ENCODE measurements around the gene TSPAN4. TPM values are rescaled to one million over a fixed set of nuclear protein-coding genes. Genes with fewer than 3 reads are reported as not detected.

TSPAN4 gene
- total RNA-seq, 6 experiments from 2014 or later = 193 to 267 (median 212) TPM

GRCh38 chr11:871472-871871 lies 28.8 kb downstream of the TSPAN4 start:
- Mint-ChIP-seq H3K36me3 (ENCODE audit: low read depth) (no peaks in the 10 kb centered on the region; the same call in 1 of the 2 replicates), H3K4me1 (ENCODE audit: low read depth) (peaks cover 10% of the 10 kb centered on the region), H3K4me3 (no peak overlapping the region), H3K27me3 (ENCODE audit: insufficient read depth) (peaks cover 25% of the 10 kb centered on the region), H3K9me3 (no peaks in the 10 kb centered on the region), H3K27ac (no peak overlapping the region)
- DNase-seq = no peak
- TF ChIP-seq, protein P1, sequence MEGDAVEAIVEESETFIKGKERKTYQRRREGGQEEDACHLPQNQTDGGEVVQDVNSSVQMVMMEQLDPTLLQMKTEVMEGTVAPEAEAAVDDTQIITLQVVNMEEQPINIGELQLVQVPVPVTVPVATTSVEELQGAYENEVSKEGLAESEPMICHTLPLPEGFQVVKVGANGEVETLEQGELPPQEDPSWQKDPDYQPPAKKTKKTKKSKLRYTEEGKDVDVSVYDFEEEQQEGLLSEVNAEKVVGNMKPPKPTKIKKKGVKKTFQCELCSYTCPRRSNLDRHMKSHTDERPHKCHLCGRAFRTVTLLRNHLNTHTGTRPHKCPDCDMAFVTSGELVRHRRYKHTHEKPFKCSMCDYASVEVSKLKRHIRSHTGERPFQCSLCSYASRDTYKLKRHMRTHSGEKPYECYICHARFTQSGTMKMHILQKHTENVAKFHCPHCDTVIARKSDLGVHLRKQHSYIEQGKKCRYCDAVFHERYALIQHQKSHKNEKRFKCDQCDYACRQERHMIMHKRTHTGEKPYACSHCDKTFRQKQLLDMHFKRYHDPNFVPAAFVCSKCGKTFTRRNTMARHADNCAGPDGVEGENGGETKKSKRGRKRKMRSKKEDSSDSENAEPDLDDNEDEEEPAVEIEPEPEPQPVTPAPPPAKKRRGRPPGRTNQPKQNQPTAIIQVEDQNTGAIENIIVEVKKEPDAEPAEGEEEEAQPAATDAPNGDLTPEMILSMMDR (IDR thresholded peaks at IDR 0.05) = no peak

DNA sequence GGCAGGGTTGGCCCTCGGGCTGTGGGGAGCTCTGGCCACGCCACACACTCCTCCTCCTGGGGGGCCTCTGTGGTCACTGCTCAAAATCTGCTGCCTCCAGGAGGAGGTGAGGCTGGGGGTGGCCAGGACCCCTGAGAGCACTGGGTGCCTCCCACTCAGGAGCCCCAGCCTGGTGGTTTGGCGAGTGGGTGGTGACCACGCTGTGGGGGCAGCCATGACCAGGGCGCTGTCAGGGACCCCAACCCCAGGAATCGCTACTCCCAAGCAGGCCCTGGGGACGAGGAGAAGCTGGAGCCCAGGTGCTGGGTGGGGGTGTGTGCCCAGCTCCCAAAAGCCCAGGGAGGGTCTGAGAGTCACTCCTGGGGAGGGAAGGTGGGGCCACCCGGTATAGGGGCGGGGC lies 30.1 kb downstream of the TSPAN4 start:
- Mint-ChIP-seq H3K4me1 (ENCODE audit: low read depth) (peaks cover 10% of the 10 kb centered on the region), H3K9me3 (no peaks in the 10 kb centered on the region), H3K36me3 (ENCODE audit: low read depth) (peaks cover 5% of the 10 kb centered on the region; the same call in 1 of the 2 replicates), H3K27ac (no peak overlapping the region), H3K4me3 (no peak overlapping the region), H3K27me3 (ENCODE audit: insufficient read depth) (peaks cover 25% of the 10 kb centered on the region)
- TF ChIP-seq, protein P1 (IDR thresholded peaks at IDR 0.05) = no peak
- no peak for DNase-seq

GRCh38 chr11:873706-874105 lies 31.1 kb downstream of the TSPAN4 start:
- Mint-ChIP-seq H3K36me3 (ENCODE audit: low read depth) (peaks cover 7% of the 10 kb centered on the region; the same call in 1 of the 2 replicates), H3K9me3 (no peaks in the 10 kb centered on the region), H3K4me1 (ENCODE audit: low read depth) (peaks cover 10% of the 10 kb centered on the region), H3K27ac (no peak overlapping the region), H3K4me3 (no peak overlapping the region), H3K27me3 (ENCODE audit: insufficient read depth) (peaks cover 19% of the 10 kb centered on the region)
- DNase-seq = no peak
- TF ChIP-seq, protein P1 (IDR thresholded peaks at IDR 0.05) = no peak

GRCh38 chr11:875203-875602 lies 32.6 kb downstream of the TSPAN4 start:
- Mint-ChIP-seq H3K27me3 (ENCODE audit: insufficient read depth) (peaks cover 8% of the 10 kb centered on the region), H3K36me3 (ENCODE audit: low read depth) (peaks cover 7% of the 10 kb centered on the region; the same call in 1 of the 2 replicates), H3K27ac (no peak overlapping the region), H3K9me3 (no peaks in the 10 kb centered on the region), H3K4me1 (ENCODE audit: low read depth) (peaks cover 10% of the 10 kb centered on the region), H3K4me3 (no peak overlapping the region)
- TF ChIP-seq, protein P1 (IDR thresholded peaks at IDR 0.05) = no peak
- DNase-seq = no peak

- Mint-ChIP-seq H3K27me3 (ENCODE audit: insufficient read depth) (peaks cover 8% of the 10 kb centered on the region), H3K4me1 (ENCODE audit: low read depth) (peaks cover 10% of the 10 kb centered on the region), H3K36me3 (ENCODE audit: low read depth) (peaks cover 10% of the 10 kb centered on the region; the same call in 1 of the 2 replicates), H3K4me3 (no peak overlapping the region), H3K27ac (no peak overlapping the region; the same call in 1 of the 2 replicates), H3K9me3 (no peaks in the 10 kb centered on the region)
- TF ChIP-seq, protein P1 (IDR thresholded peaks at IDR 0.05) = no peak
- DNase-seq = no peak
These were observed 33.2 kb downstream of the TSPAN4 start for GRCh38 chr11:875769-876301.
